Myocyte (in vitro differentiated cells): ENCODE measurements around the gene KIF7. TPM values are rescaled to one million over a fixed set of nuclear protein-coding genes. Genes with fewer than 3 reads are reported as not detected.
"Not testable (repeated sequence)": the region's sequence is repeated elsewhere in the genome, so short reads cannot be mapped to it uniquely, and the experiment has no call there.

Experiments
- DNase-seq: peaks from one replicate; pipeline ENCODE4 v3.0.0-alpha.2; 2012; ENCODE audit warnings: low read depth
- polyA plus RNA-seq: library from polyadenylated mRNA; unstranded; fragments of >200 nt; gene quantifications from one replicate; pipeline ENCODE4 v1.2.1, GENCODE V29; 2012; ENCODE audit warnings: missing spikeins
- total RNA-seq: library from RNA; depleted of rRNA; stranded (reverse); fragments of >200 nt; gene quantifications from 2 replicates; pipeline ENCODE4 v1.2.3, GENCODE V29; 2014

Gene KIF7
- total RNA-seq = 6.3 and 8.0 TPM in 2 replicates
- 7.7 TPM for polyA plus RNA-seq

DNA sequence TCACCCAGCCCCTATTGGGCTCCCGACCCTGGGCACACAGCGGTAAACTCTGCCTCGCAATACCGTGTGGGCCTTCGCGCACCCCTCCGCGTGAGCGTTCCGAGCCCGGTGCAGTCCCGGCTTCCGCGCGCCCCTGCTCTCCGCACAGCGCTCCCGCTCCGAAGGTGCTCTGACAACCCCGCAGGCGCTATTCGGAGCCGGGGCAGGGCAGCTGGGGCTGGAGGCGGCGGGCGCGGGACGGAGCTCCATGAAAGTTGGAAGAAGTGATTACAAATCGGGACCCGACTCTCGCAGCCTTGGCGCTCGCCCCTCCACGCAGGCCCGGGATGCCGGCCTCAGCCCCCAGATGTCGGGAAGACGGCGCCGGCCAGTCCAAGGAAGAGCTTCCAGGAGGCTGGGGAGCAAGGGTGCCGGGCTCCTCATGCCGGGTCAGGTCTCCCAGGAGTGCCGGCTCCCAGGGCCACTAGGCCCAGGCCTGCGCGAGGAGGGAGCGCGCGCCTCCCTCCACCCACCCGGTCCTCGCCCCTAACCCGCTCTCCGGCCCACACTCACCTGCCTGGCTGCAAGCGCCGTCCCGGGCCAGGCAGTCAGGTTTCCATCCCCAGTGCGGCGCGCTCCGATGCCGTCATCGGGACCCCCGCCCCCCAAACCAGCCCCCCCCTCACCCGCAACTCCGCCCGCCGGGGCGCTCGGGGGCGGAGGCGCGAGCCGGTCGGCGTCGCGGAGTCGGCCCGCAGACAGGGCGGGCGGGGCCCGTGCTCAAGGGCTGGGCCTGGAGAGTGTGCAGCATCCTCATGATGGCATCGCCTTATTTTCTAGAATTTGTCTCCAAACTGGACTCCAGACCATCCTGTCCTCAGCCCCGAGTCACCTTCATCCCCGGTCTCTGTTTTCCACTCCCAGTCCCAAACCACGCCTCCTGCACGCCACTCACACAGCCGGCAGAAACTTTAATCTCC is at the start of gene KIF7:
KIF7 (minus strand) TSS at position 621 of the 959 bp plus-strand sequence. CDS start 2,537 bp downstream, outside the sequence.
- peak; percentile 46 for DNase-seq

GRCh38 chr15:89704411-89704810 is 49.1 kb upstream of the KIF7 start:
- DNase-seq = no peak

- no peak for DNase-seq
Measured at GRCh38 chr15:89695198-89695597, 39.9 kb upstream of the KIF7 start.

GRCh38 chr15:89693696-89694095 is 38.4 kb upstream of the KIF7 start:
- no peak for DNase-seq

DNA sequence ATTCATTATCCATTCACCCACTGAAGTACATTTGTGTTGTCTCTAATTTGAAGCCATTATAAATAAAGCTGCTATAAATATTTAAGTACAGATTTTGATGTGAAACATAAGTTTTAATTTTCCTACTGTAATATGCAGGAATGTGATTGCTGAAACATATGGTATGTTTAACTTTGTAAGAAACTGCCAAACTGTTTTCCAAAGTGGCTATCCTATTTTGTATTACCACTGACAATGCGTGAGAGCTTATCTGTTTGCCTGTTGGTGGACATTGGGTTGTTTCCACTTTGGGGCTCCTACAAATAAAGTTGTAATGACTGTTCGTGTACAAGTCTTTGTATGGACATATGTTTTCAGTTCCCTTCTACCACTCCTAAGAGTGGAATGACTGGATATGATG is 37.8 kb upstream of the KIF7 start:
- DNase-seq = no peak

GRCh38 chr15:89690276-89691218 is 35.3 kb upstream of the KIF7 start, which contains the start of the genes PEX11A and WDR93:
TSS of gene PEX11A (minus strand) at chr15:89690754. CDS start at chr15:89690632, 122 bp downstream.
TSS of gene WDR93 (plus strand) at chr15:89690811. CDS start at chr15:89701747, 10,936 bp downstream.
- DNase-seq = peak; percentile 77

DNA sequence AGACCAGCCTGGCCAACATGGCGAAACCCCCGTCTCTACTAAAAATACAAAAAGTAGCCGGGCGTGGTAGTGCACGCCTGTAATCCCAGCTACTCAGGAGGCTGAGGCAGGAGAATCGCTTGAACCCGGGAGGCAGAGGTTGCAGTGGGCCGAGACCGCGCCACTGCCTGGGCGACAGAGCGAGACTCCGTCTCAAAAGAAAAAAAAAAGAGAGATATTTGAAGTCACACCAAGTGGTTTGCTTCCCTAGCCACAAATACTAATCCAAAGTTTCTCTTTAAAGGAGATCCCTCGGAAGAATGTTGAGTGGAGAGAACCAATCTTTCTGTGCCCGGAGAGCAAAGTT is 34.6 kb upstream of the KIF7 start:
- DNase-seq = not testable (repeated sequence)

DNA sequence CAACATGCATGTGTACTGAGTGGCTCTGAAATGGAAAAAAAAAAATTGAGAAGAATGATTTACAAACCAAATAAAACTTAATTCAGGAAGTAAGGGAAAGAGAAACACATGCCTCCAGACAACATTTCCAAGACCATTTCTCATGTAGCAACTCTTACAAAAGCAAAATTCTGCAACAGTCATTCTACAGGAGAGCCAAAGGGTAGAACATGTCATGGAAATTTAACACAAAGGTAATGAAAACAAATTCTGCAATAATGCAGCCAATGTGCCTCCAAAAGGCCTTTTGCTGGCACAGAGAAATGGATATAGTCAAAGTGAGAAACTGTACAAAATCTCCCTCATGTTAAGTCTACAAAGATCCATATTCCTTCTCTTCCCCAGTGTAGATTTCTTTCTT is 31.3 kb upstream of the KIF7 start:
- DNase-seq = no peak

- no peak for DNase-seq
Measured at GRCh38 chr15:89685995-89686394, 30.7 kb upstream of the KIF7 start.

GRCh38 chr15:89681146-89681545 is 25.9 kb upstream of the KIF7 start:
- DNase-seq = no peak

GRCh38 chr15:89680282-89680873 is 25.1 kb upstream of the KIF7 start:
- peak; percentile 27 for DNase-seq

DNA sequence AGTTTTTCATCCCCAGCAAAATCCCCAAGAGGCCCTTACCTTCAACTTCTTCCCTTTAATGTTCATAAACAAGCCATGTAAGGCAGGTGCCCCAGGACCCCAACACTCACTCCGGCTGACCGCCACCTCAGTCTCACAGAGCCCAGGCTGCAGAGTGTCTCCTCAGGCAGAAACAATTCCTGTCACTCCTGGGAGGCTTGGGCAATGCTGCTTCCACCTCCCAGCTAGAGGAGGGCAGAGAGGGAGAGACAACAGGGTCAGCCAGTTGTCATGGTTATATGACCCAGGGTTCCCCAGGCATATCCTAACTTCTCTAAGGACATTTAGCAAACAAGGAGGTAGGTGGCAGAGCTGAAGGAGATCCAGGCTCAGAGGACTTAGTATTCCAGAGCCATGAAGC is 23.9 kb upstream of the KIF7 start, which contains the start of gene PLIN1:
PLIN1 (minus strand) TSS at position 156 of the 400 bp plus-strand sequence. CDS start 1,878 bp downstream, outside the sequence.
- DNase-seq = no peak

DNA sequence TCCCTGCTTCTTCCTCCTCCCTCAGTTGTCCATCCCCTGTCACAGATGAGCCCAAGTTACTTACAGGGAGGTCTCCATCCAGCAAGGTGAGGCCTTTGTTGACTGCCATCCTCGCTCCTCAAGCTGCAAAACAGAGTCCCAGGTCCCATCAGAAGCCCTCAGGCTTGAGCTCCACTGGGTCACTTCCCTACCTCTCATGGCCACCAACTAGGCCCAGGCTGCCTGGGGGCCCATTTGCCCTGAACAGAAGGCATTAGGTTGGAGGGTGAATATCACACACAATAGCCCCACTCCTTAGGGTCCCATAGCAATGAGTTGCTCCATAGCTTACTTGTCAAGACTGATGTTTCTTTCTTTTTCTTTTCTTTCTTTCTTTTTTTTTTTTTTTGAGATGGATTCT is 22.1 kb upstream of the KIF7 start:
- DNase-seq = no peak

DNA sequence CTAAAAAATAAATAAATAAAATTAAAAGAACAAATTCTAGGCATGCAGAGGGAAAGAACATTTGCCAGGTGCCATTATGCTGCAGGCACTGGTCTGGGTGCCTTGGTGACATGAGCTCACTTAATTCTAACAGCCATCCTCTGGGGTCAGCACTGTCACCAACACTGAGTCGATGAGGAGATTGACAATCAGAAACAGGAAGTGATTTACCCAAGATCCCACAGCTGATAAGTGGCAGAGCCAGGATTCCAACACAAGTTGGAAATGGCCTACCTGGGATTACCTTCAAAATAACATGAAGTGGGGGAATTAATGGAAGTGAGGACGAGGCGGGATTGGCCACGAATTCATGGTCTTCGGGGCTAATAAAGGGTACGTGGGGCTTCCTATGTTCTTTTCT is 20.3 kb upstream of the KIF7 start:
- no peak for DNase-seq

- no peak for DNase-seq
Measured at GRCh38 chr15:89674526-89674925, 19.3 kb upstream of the KIF7 start.

- peak; percentile 21 for DNase-seq
Measured at GRCh38 chr15:89673165-89673512, 17.9 kb upstream of the KIF7 start.

DNA sequence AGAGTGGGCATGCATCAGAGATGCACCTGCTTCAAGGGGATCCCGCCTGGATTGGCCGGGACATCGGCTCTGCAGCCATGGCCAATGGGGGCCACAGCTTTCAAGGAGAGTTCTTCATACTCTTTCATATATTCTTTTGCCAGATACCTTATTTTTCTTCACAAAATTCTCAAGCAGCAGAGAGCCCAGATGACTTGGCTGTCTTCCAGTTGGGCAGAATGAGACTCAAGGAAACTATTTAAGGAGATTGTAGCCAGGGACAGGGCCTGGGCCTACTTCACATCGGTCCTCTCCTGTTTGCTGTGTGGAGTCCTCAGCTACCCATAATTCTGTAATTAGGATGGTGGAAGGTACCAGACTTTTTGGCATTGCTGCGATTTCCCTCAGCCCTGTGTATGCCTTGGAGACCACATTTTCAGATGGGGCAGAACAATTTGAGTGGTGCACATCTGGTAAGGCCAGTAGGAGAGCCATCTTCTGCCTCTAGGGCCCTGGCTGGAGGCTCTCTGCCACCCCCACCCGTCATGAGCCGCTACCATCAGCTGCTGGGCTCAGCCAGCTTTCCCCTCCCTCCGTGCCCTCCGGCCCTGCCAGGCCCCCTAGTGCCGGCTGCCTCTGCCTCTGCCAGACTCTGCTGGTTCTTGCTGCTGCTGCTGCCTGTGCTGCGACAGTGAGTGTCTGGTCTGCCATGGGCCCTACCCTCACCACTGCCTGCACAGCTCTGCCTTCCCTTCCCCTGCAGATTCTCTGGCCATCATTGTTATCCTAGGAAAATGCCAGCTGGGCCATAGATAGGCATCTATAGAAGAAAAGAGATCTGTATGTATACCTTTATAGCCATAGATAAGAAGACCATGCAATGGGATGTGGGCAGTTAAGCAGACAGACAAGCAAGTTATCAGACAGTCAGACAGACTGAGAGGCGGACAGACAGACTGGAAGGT is 17.2 kb upstream of the KIF7 start:
- peak; percentile 29 for DNase-seq

DNA sequence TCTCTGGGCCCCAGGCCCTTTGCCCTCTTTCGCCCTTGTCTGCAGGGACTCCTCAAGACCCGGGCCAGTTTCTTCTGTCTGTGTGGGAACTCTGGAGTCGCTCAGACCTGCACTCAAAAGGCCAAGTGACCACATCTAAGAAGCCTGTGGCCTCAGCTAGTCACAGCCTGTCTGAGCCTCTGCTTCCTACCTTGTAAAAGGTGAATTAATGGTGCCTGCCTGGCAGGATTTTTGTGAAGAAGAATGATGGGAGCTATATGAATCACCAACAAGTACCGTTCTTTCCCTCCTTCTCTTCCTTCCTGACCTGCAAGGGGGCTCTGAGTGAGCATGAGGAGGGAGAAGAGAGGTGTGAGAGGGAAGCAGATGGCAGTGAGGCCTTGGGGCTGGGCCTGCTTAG is 16.4 kb upstream of the KIF7 start:
- DNase-seq = no peak

DNA sequence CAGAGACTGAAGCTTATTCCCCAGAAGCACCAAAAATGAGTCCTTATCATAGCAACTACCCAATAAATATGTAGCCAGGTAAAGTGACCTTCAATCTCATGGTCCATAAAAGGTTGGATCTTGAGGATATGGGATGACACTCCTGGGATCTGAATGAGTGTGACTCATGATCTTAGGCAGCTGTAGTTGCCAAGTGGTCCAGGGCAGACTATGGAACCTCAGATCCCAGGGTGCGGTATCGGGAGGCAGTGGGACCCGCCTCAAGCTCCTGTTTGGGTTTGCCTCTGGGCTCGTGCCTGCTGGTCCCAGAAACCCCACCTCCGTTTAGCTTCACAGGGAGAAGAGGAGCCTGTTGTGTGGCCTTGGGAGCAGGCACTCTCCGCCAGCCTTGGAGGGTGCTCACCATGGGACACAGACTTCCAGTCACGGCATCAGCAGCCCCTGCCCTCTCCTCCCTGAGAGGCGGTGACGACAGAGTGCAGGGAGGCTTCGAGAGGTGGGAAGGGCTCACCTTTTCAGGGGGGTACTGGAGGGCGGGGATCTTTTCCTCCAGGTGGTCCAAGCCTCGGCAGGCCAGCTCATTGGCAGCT is 15.8 kb upstream of the KIF7 start:
- DNase-seq = no peak

DNA sequence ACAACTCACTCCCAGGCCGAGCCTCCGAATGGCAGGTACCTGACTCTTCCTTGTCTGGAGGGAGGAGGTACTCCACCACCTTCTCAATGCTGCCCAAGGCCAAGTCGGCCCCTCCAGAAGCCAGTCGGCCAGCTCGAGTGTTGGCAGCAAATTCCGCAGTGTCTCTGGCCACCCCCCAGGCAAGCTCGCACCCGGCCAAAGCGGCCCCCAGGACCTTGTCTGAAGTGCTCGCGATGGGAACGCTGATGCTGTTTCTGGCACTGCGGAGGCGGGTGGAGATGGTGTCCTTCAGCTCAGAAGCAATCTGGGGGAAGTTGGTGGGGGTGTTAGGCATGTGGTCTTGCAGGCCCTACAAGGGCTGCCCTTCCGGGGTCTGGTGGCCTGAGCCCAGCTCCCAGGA is 14.7 kb upstream of the KIF7 start:
- no peak for DNase-seq
